Measurements from ENCODE around the gene ANKAR.
"Not testable (repeated sequence)": the region's sequence is repeated elsewhere in the genome, so short reads cannot be mapped to it uniquely, and the experiment has no call there.

The ANKAR gene

GRCh38 chr2:189639007-189639609 lies 35.4 kb upstream of the ANKAR start:
- no peak for TF ChIP-seq CTCF (IDR thresholded peaks at IDR 0.05; ENCODE audit: unreplicated experiment in 3 of 3)
- Mint-ChIP-seq H3K9me3 (no peaks in the 10 kb centered on the region), H3K27me3 (ENCODE audit: low read depth) (no peaks in the 10 kb centered on the region), H3K4me1 (no peaks in the 10 kb centered on the region), H3K36me3 (ENCODE audit: low read depth) (no peaks in the 10 kb centered on the region), H3K4me3 (no peak overlapping the region), H3K27ac (no peak overlapping the region)

GRCh38 chr2:189641002-189641401 lies 33.5 kb upstream of the ANKAR start:
- Mint-ChIP-seq H3K4me3 (no peak overlapping the region), H3K4me1 (no peaks in the 10 kb centered on the region), H3K27me3 (ENCODE audit: low read depth) (no peaks in the 10 kb centered on the region), H3K36me3 (ENCODE audit: low read depth) (no peaks in the 10 kb centered on the region), H3K9me3 (no peaks in the 10 kb centered on the region), H3K27ac (no peak overlapping the region)
- TF ChIP-seq CTCF (IDR thresholded peaks at IDR 0.05; ENCODE audit: unreplicated experiment in 3 of 3) = no peak

- Mint-ChIP-seq H3K36me3 (ENCODE audit: low read depth) (no peaks in the 10 kb centered on the region), H3K27ac (no peak overlapping the region), H3K4me3 (no peak overlapping the region), H3K4me1 (no peaks in the 10 kb centered on the region), H3K27me3 (ENCODE audit: low read depth) (no peaks in the 10 kb centered on the region), H3K9me3 (no peaks in the 10 kb centered on the region)
- TF ChIP-seq CTCF (IDR thresholded peaks at IDR 0.05; ENCODE audit: unreplicated experiment in 3 of 3) = no peak
These were observed 32.9 kb upstream of the ANKAR start for GRCh38 chr2:189641590-189641989.

GRCh38 chr2:189646521-189646920 lies 27.9 kb upstream of the ANKAR start:
- Mint-ChIP-seq H3K27ac (no peak overlapping the region), H3K27me3 (ENCODE audit: low read depth) (no peaks in the 10 kb centered on the region), H3K4me1 (no peaks in the 10 kb centered on the region), H3K36me3 (ENCODE audit: low read depth) (no peaks in the 10 kb centered on the region), H3K4me3 (no peak overlapping the region), H3K9me3 (peaks cover 5% of the 10 kb centered on the region)
- TF ChIP-seq CTCF (IDR thresholded peaks at IDR 0.05; ENCODE audit: unreplicated experiment in 3 of 3) = no peak

GRCh38 chr2:189648846-189649509 lies 25.5 kb upstream of the ANKAR start:
- H3K9me3 Mint-ChIP-seq = peaks cover 15% of the 10 kb centered on the region
- no peak overlapping the region for H3K27ac Mint-ChIP-seq
- TF ChIP-seq CTCF (IDR thresholded peaks at IDR 0.05; ENCODE audit: unreplicated experiment in 3 of 3) = no peak
- H3K36me3 Mint-ChIP-seq (ENCODE audit: low read depth) = no peaks in the 10 kb centered on the region
- no peaks in the 10 kb centered on the region for H3K4me1 Mint-ChIP-seq
- no peak overlapping the region for H3K4me3 Mint-ChIP-seq
- no peaks in the 10 kb centered on the region for H3K27me3 Mint-ChIP-seq (ENCODE audit: low read depth)

GRCh38 chr2:189651284-189651683 lies 23.2 kb upstream of the ANKAR start:
- no peaks in the 10 kb centered on the region for H3K36me3 Mint-ChIP-seq (ENCODE audit: low read depth)
- H3K27me3 Mint-ChIP-seq (ENCODE audit: low read depth) = no peaks in the 10 kb centered on the region
- H3K4me3 Mint-ChIP-seq = no peak overlapping the region
- no peaks in the 10 kb centered on the region for H3K4me1 Mint-ChIP-seq
- no peak for TF ChIP-seq CTCF (IDR thresholded peaks at IDR 0.05; ENCODE audit: unreplicated experiment in 3 of 3)
- peaks cover 21% of the 10 kb centered on the region for H3K9me3 Mint-ChIP-seq
- H3K27ac Mint-ChIP-seq = no peak overlapping the region

- not testable (repeated sequence) for H3K36me3 Mint-ChIP-seq (ENCODE audit: low read depth); H3K27me3 Mint-ChIP-seq (ENCODE audit: low read depth); H3K4me3 Mint-ChIP-seq; H3K27ac Mint-ChIP-seq; H3K4me1 Mint-ChIP-seq
- peaks cover 21% of the 10 kb centered on the region for H3K9me3 Mint-ChIP-seq
These were observed 21.0 kb upstream of the ANKAR start for GRCh38 chr2:189653464-189653863.
